Panc1 (cell line): ENCODE data around the gene CEP44. TPM values are rescaled to one million over a fixed set of nuclear protein-coding genes. Genes with fewer than 3 reads are reported as not detected.

ENCODE experiments used
- ATAC-seq: fragments of 200-7000 bp; cut with Tn5 transposase; 2 replicates; pipeline ENCODE4 v1.9.1; 2020; ENCODE audit warnings: mild to moderate bottlenecking, moderate library complexity
- BruUV-seq: library from RNA; stranded (reverse); fragments of 400-500 nt; replicated peaks from 2 replicates; lab custom pipeline; 2021; lab: Mats Ljungman, UMichigan
- CTCF ChIA-PET: fragments of 300-600 bp; sonication (Branson Sonifier 250); formaldehyde crosslinking; loops from one replicate; lab custom pipeline; 2022; ENCODE audit warnings: antibody characterized with exemption; lab: Charles Lee
- POLR2A ChIA-PET: fragments of 300-600 bp; sonication (Branson Sonifier 250); formaldehyde crosslinking; loops from one replicate; lab custom pipeline; 2022; ENCODE audit warnings: antibody characterized with exemption; lab: Charles Lee
- DNase-seq: peaks from one replicate; pipeline ENCODE4 v3.0.0-alpha.2; 2010; ENCODE audit warnings: low read depth, low spot score
- H3K27ac ChIP-seq: 2 replicates; pipeline ENCODE4 v1.5.1; 2011; ENCODE audit warnings: mild to moderate bottlenecking, low read length, inconsistent platforms
- H3K27me3 ChIP-seq: fragments of 200-500 bp; sonication (Bioruptor generic); 2 replicates; pipeline ENCODE4 v1.6.0; 2014; ENCODE audit warnings: low read length, inconsistent platforms; ENCODE audit not compliant: control insufficient read depth, insufficient read depth
- H3K36me3 ChIP-seq: fragments of 200-500 bp; sonication (Bioruptor generic); 2 replicates; pipeline ENCODE4 v1.5.1; 2014; ENCODE audit warnings: inconsistent platforms, mild to moderate bottlenecking, low read length, moderate library complexity; ENCODE audit not compliant: control insufficient read depth, insufficient read depth
- H3K4me1 ChIP-seq: 2 replicates; pipeline ENCODE4 v1.5.1; 2011; ENCODE audit warnings: inconsistent platforms, mild to moderate bottlenecking, low read length, moderate library complexity; ENCODE audit not compliant: control insufficient read depth, insufficient read depth
- H3K4me3 ChIP-seq, 2 experiments: 2 replicates each; pipeline ENCODE4 v1.5.1; 2011 to 2012; ENCODE audit warnings: low read depth in 2 of 2, low read length in 2 of 2, mild to moderate bottlenecking in 2 of 2, inconsistent platforms in 1 of 2, moderate library complexity in 1 of 2
- H3K9me3 ChIP-seq: fragments of 200-500 bp; sonication (Bioruptor generic); 2 replicates; pipeline ENCODE4 v1.5.1; 2014; ENCODE audit warnings: low read depth, mild to moderate bottlenecking, inconsistent platforms, low read length, moderate library complexity; ENCODE audit not compliant: control insufficient read depth, insufficient read depth
- CTCF ChIP-seq: fragments of 450-650 bp; IDR thresholded peaks from 2 replicates; pipeline ENCODE4 v1.5.1; 2017; ENCODE audit warnings: mild to moderate bottlenecking
- POLR2AphosphoS5 ChIP-seq: IDR thresholded peaks from 2 replicates; pipeline ENCODE4 v1.6.1; 2012; ENCODE audit warnings: mild to moderate bottlenecking, low read depth, low read length, moderate library complexity
- REST ChIP-seq, 2 experiments: IDR thresholded peaks; 2 replicates each; pipeline ENCODE4 v1.6.1; 2011 to 2012; ENCODE audit warnings: low read depth in 2 of 2, control low read depth in 1 of 2, low read length in 1 of 2, mild to moderate bottlenecking in 1 of 2, moderate library complexity in 1 of 2; ENCODE audit not compliant: insufficient read depth in 1 of 2
- SIN3A ChIP-seq: IDR thresholded peaks from 2 replicates; pipeline ENCODE4 v1.6.1; 2012; ENCODE audit warnings: low read depth, mild to moderate bottlenecking, low read length, moderate library complexity, borderline replicate concordance; ENCODE audit not compliant: insufficient read depth
- TCF7L2 ChIP-seq: IDR thresholded peaks from 2 replicates; pipeline ENCODE4 v1.6.1; 2011; ENCODE audit warnings: mild to moderate bottlenecking, low read depth, low read length, inconsistent platforms
- in situ Hi-C: cut with HindIII; loops from 2 replicates; pipeline ENCODE4 v1.10.0; 2016; ENCODE audit warnings: low sequenced_read_pairs, low pct_unique_long_range_greater_than_20kb
- intact Hi-C: fragments of 100-400 bp; cut with micrococcal nuclease; formaldehyde crosslinking; loops from one replicate; pipeline ENCODE4 v1.10.0; 2022; ENCODE audit not compliant: unreplicated experiment
- total RNA-seq: library from RNA; stranded (reverse); gene quantifications from one replicate; pipeline ENCODE4 v1.2.1, GENCODE V29; 2021; ENCODE audit not compliant: unreplicated experiment

CEP44 gene
- total RNA-seq, 1 experiment from 2014 or later, result 9.8 TPM

- DNase-seq (peak; percentile 1), ATAC-seq (no peak)
- intact Hi-C loops, result no loop called here
- no peak for TF ChIP-seq POLR2AphosphoS5
- no peak for TF ChIP-seq REST (IDR thresholded peaks at IDR 0.05; ENCODE audit: insufficient read depth in 1 of 2, low read depth in 2 of 2, low read length in 1 of 2)
- TF ChIP-seq SIN3A, result no peak
- no peak for TF ChIP-seq TCF7L2
- TF ChIP-seq CTCF, result no peak
- no TSS peak for BruUV-seq
- in situ Hi-C loops, result no loop called here
- Histone ChIP-seq H3K4me3 (no peak overlapping the region), H3K4me1 (no peaks in the 10 kb centered on the region), H3K9me3 (no peaks in the 10 kb centered on the region), H3K36me3 (no peaks in the 10 kb centered on the region), H3K27ac (no peak overlapping the region), H3K27me3 (no peaks in the 10 kb centered on the region)
- CTCF ChIA-PET, result no interaction called here
- POLR2A ChIA-PET, result no interaction called here
Measured at GRCh38 chr4:174274436-174274835, 9.3 kb upstream of the CEP44 start.

- Histone ChIP-seq H3K9me3 (no peaks in the 10 kb centered on the region), H3K36me3 (no peaks in the 10 kb centered on the region), H3K27ac (no peak overlapping the region), H3K4me1 (no peaks in the 10 kb centered on the region), H3K4me3 (no peak overlapping the region), H3K27me3 (no peaks in the 10 kb centered on the region)
- ATAC-seq (no peak), DNase-seq (no peak)
- in situ Hi-C loops, result no loop called here
- TF ChIP-seq CTCF (no peak), TCF7L2 (no peak), SIN3A (no peak), REST (IDR thresholded peaks at IDR 0.05; ENCODE audit: insufficient read depth in 1 of 2, low read depth in 2 of 2, low read length in 1 of 2) (no peak), POLR2AphosphoS5 (no peak)
- no TSS peak for BruUV-seq
- CTCF ChIA-PET, result no interaction called here
- intact Hi-C loops, result no loop called here
- POLR2A ChIA-PET, result no interaction called here
Measured at GRCh38 chr4:174275101-174275500, 8.6 kb upstream of the CEP44 start.
